ENCODE measurements around the gene HMGN5.

Gene HMGN5

DNA sequence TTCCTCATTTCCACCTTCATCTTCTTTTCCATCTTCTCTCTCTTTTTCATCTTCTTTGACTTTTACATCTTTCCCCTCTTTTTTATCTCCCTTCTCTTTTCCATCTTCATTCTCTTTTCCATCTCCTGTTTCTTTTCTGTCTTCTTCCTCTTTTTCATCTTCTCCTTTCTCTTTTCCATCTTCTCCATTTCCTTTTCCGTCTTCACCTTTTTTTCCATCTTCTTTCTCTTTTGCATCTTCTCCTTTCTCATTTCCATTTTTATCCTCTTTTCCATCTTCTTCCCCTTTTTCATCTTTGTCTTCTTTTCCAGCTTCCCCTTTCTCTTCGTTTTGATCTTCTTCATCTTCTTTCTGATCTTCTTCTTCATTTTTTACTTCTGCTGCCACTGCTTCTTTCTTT lies 87.0 kb downstream of the HMGN5 start:
- DNase-seq: no peak

DNA sequence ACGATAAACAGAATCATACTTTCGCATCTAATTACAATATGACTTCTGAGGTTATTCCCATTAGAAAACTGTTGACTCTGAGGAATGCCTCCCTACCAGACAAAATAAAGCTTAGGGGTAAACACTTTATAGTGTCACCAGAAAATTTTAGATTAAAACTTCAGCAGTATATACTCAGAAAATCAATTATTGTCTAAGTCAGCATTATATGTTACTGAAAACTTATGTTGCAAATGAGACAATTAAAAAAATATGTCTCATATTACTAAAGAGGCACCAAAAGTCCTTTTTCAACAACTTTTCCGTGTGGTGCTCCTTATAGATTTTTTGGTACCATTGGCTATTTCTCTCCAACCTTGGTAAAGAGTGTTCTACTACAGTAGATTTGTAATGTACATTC lies 91.4 kb downstream of the HMGN5 start:
- no peak for DNase-seq

DNA sequence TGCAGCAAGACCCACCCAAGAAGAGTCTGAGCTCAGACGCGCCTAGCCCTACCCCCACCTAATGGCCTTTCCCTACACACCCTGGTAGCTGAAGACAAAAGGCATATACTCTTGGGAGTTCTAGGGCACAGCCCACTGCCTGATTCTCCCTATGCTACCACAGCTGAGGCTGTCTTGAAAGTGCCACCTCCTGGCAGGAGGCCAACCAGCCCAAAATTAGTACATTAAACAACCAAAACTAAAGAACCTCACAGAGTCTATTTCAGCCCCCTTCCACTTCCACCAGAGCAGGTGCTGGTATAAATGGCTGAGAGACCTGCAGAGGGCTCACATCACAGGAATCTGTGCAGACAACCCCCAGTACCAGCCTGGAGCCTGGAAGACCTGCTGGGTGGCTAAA lies 119.1 kb downstream of the HMGN5 start:
- DNase-seq: no peak

Data from T-helper 9 cell (primary cell).